Fibroblast of the aortic adventitia (primary cell): ENCODE data around the gene TLX2. TPM values are rescaled to one million over a fixed set of nuclear protein-coding genes. Genes with fewer than 3 reads are reported as not detected.
A peak's percentile ranks its signal among the peaks of the same experiment; 100 is the strongest.

Source experiments
- DNase-seq: peaks from one replicate; pipeline ENCODE4 v3.0.0-alpha.2; 2010; ENCODE audit warnings: low read depth
- H3K4me3 ChIP-seq: 2 replicates; pipeline ENCODE4 v1.5.1; 2011; ENCODE audit warnings: low read depth, mild to moderate bottlenecking, control low read depth, low read length, moderate library complexity
- total RNA-seq: library from RNA; depleted of rRNA; stranded (reverse); fragments of >200 nt; gene quantifications from 2 replicates; pipeline ENCODE4 v1.2.3, GENCODE V29; 2012; ENCODE audit warnings: low replicate concordance
- TF ChIP-seq, protein P1 (sequence below): IDR thresholded peaks from 2 replicates; pipeline ENCODE4 v1.5.1; 2011; ENCODE audit warnings: mild to moderate bottlenecking, low read length, control low read depth, inconsistent platforms; ENCODE audit not compliant: insufficient read depth

TLX2 gene
- total RNA-seq, 1 donor, result not detected

DNA sequence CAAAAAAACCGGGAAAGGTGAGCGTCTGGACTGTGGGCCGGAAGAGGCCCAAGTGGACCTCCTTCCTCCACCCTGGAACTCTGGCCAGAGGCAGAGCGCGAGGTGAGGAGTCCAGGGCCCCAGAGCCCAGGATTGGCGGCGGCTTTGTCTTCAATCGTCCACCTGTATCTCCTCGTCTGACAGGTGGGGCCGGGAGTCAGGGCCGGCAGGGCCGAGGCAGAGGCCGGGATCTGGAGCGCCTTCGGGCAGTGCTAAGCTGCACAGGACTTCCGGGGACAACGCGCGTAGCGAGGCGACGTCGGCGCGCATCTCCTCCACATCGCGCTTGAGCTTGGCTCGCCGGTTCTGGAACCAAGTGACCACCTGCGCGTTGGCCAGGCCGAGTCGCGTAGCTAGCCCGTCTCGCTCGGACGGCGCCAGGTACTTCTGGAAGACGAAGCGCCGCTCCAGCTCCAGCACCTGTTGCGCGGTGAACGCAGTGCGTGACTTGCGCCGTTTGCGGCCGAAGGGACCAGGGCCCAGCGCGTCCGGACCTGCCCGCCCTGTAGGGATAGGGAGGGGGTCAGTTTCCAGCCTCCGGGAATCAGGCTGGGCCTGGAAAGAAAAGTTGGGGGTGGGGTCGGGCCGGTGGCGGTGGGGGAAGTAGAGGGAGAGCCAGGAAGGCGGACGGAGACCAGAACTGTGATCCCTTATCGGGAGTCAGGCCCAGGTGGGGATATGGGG, 16.3 kb upstream of the TLX2 start:
- no peak for DNase-seq
- TF ChIP-seq, protein P1, sequence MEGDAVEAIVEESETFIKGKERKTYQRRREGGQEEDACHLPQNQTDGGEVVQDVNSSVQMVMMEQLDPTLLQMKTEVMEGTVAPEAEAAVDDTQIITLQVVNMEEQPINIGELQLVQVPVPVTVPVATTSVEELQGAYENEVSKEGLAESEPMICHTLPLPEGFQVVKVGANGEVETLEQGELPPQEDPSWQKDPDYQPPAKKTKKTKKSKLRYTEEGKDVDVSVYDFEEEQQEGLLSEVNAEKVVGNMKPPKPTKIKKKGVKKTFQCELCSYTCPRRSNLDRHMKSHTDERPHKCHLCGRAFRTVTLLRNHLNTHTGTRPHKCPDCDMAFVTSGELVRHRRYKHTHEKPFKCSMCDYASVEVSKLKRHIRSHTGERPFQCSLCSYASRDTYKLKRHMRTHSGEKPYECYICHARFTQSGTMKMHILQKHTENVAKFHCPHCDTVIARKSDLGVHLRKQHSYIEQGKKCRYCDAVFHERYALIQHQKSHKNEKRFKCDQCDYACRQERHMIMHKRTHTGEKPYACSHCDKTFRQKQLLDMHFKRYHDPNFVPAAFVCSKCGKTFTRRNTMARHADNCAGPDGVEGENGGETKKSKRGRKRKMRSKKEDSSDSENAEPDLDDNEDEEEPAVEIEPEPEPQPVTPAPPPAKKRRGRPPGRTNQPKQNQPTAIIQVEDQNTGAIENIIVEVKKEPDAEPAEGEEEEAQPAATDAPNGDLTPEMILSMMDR, result no peak

DNA sequence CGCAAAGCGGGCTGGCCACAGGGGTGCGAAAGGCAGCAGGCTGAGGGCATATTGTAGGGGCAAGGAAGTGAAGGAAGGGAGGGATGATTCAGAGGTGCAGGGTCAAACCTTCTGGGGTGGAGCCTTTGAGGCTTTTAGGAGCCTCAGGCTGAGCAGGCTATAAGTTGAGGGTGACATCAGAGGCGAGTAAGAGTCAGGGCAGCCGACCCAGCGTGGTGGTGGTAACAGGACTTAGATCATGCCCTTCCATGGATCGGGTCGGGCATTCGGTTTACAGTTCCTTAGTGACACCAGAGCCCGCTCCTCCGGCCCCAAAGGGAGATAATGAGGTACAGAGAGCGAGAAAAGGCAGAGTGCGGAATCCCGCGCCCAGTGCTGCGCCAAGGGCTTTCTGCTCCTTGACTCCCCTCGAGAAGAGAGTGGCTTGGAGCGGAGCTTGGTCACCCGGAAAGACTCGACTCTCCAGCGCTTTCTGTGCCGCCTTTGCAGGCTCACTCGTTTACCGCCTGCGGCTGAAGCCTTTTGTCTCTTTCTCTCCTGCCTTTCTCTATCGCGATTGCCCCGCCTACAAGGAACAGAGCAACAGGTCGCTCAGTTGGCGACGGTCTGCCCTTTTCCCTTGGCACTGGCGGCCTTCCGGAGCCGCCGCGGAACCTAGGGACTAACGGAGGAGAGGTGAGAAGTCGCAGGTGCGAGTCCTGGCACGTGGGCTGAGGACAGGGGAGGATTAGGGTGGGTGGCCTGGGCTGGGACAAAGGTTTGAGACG, 15.6 kb upstream of the TLX2 start:
- TF ChIP-seq, protein P1, result no peak
- no peak for DNase-seq
- H3K4me3 ChIP-seq, result peak overlapping the region; percentile 49

More for the DNA sequence above, 16.3 kb upstream of the TLX2 start:
- H3K4me3 ChIP-seq, result peak overlapping the region; percentile 49

DNA sequence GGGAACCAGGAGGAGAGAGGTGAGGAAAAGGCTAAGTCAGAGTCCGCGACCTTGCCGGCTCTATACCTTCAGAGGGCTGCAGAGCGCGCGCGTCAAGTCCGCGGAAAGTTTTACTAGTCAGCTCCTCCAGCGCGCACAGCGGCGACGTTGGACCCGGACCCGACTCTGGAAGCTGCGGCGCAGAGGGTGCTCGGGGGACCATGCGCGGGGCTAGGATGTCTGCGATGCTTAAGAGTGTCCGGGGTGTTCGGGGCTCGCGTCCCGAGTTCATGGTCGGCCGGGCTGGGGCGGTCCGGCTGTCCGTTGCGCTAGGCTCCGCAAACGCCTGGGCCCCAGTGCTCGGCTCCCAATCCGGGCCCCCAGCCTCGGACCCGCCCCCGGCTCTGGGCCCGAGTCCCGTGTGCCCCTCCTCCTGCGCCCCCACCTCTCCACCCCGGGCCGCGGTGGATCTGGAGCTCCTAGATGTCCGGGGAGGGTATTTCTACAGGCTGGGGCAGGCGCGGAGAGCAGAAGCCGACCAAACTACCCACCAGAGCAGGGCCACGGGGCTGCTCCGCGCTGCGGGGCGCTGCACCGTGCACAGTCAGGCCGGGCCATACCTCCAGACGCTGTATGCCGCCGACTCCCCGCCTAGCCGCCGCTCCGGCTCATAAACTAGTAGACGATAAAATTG, 14.8 kb upstream of the TLX2 start, which contains the start of gene LBX2:
Gene LBX2, minus strand, starts transcription at position 337 of the 673 bp plus-strand sequence. Its CDS starts 66 bp downstream, at position 271.
- peak within 1 kb of the TSS; percentile 49 for H3K4me3 ChIP-seq

DNA sequence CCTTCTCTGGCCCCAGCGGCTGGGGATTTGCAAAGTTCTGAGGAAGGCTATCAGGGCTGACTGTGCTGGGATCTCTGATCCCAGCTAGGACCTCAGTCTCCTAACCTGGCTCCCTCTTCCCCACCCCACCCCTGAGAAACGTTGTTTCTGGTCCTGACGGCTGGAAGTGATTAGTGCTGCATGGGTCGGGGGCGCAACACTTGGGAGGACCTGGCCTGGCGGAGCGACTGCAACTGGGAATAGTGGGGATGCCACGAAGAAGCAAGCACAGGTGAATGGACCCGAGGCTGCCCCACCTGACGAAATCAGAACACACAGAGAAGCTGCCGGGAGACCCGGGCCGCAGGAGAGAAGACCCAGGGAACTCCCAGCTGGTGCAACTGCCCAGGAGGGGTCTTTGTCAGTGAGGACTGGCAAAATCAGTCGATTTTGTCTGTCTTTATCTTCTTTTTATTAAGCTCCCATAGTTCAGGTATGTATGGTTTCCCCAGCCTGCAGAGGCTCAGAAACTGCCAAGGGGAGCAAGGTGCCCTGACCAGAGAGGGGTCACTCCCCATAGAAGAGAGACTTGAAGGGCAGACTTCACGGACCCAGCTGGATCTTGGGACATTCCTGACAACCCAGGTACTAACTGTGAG, 14.2 kb upstream of the TLX2 start:
- H3K4me3 ChIP-seq, result no peak overlapping the region
- TF ChIP-seq, protein P1, result no peak
- DNase-seq, result no peak

More for the DNA sequence above, 14.8 kb upstream of the TLX2 start, which contains the start of gene LBX2:
- TF ChIP-seq, protein P1, result no peak
- no peak for DNase-seq

DNA sequence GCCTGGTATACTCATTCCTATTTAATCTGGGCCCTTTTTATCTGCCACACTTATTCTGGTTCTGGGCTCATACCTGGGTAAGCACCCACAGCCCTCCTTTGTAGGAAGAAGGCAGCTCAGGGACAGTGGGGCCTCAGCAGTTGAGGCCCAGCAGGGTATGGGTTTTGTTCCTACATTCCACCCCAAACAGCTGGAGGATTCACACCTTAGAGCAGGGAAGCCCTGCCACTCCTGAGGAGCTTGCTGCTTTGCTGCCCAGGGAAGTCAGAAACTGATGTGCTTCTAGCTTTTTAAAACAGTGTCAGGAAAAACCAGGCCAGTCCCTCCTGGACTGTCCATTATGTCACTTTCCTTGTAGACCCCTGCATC, 13.7 kb upstream of the TLX2 start:
- DNase-seq, result no peak
- H3K4me3 ChIP-seq, result no peak overlapping the region

More for the DNA sequence above, 13.7 kb upstream of the TLX2 start:
- TF ChIP-seq, protein P1, result no peak
